ENCODE measurements around the gene PILRA. TPM values are rescaled to one million over a fixed set of nuclear protein-coding genes. Genes with fewer than 3 reads are reported as not detected.

PILRA gene
- total and polyA plus RNA-seq, 10 of the 15 experiments (the other 5 are each of a cell fraction or from before 2014, with no cell fraction given), result 6.6 to 43.3 (median 11.5) TPM

DNA sequence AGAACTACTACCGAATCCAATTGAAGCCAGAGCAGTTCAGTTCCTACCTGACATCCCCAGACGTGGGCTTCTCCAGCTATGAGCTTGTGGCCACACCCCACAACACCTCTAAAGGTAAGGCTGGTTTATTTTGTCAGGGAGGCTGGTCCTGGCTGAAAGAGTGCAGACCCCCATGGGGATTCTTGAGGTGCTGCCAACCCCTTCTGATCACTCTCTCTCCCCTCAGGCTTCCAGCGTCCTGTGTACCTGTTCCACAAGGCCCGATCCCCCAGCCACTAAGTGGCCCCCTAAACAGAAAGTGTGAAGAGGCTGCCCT lies 59.9 kb downstream of the PILRA start (continued):
- TF ChIP-seq, protein P1, sequence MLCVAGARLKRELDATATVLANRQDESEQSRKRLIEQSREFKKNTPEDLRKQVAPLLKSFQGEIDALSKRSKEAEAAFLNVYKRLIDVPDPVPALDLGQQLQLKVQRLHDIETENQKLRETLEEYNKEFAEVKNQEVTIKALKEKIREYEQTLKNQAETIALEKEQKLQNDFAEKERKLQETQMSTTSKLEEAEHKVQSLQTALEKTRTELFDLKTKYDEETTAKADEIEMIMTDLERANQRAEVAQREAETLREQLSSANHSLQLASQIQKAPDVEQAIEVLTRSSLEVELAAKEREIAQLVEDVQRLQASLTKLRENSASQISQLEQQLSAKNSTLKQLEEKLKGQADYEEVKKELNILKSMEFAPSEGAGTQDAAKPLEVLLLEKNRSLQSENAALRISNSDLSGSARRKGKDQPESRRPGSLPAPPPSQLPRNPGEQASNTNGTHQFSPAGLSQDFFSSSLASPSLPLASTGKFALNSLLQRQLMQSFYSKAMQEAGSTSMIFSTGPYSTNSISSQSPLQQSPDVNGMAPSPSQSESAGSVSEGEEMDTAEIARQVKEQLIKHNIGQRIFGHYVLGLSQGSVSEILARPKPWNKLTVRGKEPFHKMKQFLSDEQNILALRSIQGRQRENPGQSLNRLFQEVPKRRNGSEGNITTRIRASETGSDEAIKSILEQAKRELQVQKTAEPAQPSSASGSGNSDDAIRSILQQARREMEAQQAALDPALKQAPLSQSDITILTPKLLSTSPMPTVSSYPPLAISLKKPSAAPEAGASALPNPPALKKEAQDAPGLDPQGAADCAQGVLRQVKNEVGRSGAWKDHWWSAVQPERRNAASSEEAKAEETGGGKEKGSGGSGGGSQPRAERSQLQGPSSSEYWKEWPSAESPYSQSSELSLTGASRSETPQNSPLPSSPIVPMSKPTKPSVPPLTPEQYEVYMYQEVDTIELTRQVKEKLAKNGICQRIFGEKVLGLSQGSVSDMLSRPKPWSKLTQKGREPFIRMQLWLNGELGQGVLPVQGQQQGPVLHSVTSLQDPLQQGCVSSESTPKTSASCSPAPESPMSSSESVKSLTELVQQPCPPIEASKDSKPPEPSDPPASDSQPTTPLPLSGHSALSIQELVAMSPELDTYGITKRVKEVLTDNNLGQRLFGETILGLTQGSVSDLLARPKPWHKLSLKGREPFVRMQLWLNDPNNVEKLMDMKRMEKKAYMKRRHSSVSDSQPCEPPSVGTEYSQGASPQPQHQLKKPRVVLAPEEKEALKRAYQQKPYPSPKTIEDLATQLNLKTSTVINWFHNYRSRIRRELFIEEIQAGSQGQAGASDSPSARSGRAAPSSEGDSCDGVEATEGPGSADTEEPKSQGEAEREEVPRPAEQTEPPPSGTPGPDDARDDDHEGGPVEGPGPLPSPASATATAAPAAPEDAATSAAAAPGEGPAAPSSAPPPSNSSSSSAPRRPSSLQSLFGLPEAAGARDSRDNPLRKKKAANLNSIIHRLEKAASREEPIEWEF (IDR thresholded peaks at IDR 0.05; ENCODE audit: insufficient replicate concordance, low read depth, low read length), result no peak
- TF ChIP-seq SIX5 (IDR thresholded peaks at IDR 0.05; ENCODE audit: low read depth, low read length, severe bottlenecking) (no peak), POLR2AphosphoS2 (IDR thresholded peaks at IDR 0.05; ENCODE audit: low read depth, low read length) (no peak), BRCA1 (IDR thresholded peaks at IDR 0.05; ENCODE audit: low read depth, low read length) (no peak), MYC (IDR thresholded peaks at IDR 0.05; ENCODE audit: insufficient read depth, insufficient read length, insufficient replicate concordance, low read length, severe bottlenecking) (no peak), TCF3 (IDR thresholded peaks at IDR 0.05; ENCODE audit: borderline replicate concordance, insufficient read depth, low read depth, low read length) (no peak)
